Occipital lobe (tissue), 2 donors: ENCODE data around the gene CEP128. TPM values are rescaled to one million over a fixed set of nuclear protein-coding genes. Genes with fewer than 3 reads are reported as not detected.

Experiments used
- DNase-seq: peaks from one replicate; lab custom pipeline; 2025; lab: John Stamatoyannopoulos, UW
- total RNA-seq: library from RNA; depleted of rRNA; stranded (reverse); fragments of >200 nt; gene quantifications from one replicate; pipeline ENCODE4 v1.2.3, GENCODE V29; 2014

Gene CEP128
- total RNA-seq, 1 donor from 2014 or later: 38.2 TPM

DNA sequence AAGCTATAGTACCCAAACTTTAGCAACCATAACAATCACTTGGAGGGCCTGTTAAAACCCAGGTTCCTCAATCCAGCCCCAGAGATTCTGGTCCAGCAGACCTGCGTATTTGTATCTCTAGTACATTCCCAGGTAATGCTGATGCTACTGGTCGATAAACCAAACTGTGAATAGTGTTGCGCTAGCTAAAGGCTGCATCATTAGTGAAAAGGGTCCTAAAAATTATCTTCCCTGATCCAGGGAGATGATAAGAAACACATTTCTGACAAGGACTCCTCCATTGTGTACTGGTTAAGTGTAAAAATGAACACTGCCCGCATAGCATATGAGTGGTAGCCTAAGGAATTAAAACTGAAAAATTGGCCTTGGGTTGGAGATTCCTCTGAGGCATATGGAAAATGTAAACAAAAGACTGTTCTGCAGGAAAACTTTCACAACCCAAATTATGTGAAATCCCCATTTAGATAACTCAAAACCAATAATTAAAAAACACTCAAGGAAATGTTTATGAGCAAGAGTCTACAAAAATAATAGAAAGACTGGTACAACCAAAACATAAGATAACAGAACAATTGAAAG, 322.7 kb downstream of the CEP128 start:
- DNase-seq: no peak

DNA sequence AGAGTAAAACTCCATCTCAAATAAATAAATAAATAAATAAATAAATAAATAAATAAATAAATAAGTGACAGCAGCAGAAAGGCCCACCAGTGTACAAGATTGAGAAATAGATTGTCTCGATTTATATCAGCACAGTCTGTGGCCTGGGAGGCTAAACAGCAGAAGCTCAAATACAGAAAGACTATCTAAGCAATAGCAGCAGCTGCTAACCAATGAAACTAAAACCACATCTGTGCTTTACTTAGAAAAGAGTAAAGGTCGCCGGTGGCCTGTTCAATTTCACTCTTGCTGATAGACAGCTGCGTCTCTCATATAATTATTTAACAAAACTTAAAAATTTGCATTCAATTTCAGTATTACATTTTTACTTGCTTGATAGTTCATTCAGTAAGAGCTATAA, 325.7 kb downstream of the CEP128 start:
- DNase-seq: no peak

GRCh38 chr14:80609055-80609454, 332.5 kb downstream of the CEP128 start:
- DNase-seq: no peak

- no peak for DNase-seq
Observed at GRCh38 chr14:80608563-80608962, 333.0 kb downstream of the CEP128 start.

DNA sequence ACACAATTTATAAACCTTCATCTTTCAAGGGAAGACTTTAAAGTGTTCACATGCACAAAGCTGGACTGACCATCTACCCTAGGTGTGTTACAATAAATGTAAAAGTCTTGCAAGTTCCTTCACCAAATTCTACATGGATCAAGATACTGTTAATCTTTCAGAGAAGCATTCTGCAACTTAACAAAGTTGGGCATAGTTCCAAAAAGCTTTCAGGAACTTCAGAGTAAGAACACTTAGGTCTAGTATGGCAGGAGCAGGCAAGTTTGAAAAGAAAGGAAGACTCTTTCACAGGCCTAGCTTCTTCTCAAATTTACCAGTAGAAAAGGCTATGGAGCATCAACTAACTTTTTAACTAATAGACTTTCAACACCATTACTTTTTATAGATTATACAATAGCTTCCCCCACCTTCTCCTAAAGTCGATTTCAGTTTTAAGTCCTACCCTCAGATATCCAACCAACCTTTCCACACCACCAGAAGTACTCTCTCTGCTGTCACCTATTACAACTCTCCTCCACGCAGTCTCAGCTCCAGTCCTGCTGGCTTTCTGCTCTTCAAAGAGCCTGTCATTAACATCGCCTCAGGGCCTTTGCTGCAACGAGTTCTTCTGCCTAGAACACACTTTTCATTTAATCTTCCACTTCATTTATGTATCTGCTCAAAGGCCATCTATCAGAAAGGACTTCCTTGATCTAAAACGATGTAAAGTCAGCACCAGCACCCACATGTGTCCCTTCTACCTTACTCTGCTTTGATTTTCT, 333.9 kb downstream of the CEP128 start:
- no peak for DNase-seq

GRCh38 chr14:80606347-80606772, 335.2 kb downstream of the CEP128 start:
- DNase-seq: no peak

DNA sequence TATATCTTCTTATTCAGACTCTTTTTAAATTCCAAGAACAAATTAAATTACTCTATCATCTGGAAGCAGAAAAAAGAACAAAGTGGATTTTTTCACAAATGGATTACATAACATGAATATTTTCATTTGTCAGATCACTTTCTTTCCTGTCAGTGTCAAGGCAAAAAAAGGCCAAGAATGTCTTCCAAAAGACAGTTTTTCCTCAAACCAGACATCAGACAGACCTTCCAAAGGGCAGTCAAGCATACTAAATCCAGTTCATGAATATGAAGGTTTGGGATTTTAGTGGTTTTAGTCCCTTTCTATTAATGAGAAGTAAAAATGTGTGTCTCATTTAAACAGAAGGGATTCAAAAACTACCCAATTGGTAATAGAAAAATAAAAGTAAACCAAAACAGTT, 336.0 kb downstream of the CEP128 start:
- DNase-seq: no peak

- peak; percentile 45 for DNase-seq
Observed at GRCh38 chr14:80602946-80603345, 338.6 kb downstream of the CEP128 start.

- no peak for DNase-seq
Observed at GRCh38 chr14:80587096-80587724, 354.3 kb downstream of the CEP128 start.

DNA sequence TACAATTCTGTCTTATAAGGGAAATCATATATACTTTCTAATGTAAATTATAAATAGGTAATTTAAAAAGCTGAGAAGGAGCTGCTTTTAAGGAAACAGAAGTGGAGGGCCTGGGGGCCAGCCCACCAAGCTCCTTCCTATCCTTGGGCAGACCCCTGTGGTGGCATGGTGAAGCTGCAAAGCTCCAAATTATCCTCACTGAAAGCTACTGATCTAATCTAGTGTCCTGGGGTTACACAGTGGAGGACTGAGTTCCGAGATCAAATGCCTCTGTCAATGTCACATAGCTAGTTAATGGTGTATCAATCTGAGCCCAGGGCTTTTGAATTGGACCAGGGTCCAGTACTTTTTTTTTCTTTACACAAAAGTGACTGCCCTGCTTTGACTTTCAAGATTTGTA, 355.4 kb downstream of the CEP128 start:
- no peak for DNase-seq

DNA sequence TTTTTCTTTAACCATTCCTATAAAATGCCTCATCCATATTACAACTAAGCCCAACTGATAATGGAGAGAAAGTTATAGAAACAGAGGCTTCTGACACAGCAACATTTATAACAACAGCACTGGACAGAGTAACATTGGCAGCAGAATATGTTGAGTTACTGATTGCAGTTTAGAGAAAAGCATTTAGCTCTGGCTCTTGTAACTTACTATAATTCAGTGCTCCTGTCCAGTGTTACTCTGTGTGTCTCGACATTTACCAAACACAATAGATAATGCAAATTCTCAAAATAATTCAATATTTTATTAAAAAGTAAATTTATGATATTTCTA, 356.1 kb downstream of the CEP128 start:
- no peak for DNase-seq

- DNase-seq: no peak
Observed at GRCh38 chr14:80584744-80585505, 356.6 kb downstream of the CEP128 start.

DNA sequence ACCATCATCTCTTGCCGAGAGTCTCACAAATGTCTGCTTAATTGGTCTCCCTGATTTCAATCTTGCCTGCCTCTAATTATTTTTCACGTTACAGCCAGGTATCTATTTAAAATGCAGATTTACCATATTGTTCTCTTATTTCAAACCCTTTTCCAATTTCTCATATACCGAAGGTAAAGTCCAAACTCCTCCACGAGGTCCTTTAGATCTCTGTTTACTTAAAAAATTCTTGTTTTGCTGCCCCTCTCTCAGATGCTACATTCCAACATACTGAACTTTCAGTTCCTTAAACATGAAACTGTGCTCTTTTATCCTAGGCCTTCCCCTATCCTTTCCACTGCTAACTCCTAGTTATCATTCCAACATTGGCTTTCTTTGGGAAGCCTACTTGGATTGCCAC, 363.9 kb downstream of the CEP128 start:
- DNase-seq: no peak

GRCh38 chr14:80576401-80576800, 365.1 kb downstream of the CEP128 start:
- no peak for DNase-seq

GRCh38 chr14:80575763-80576162, 365.8 kb downstream of the CEP128 start:
- DNase-seq: no peak

DNA sequence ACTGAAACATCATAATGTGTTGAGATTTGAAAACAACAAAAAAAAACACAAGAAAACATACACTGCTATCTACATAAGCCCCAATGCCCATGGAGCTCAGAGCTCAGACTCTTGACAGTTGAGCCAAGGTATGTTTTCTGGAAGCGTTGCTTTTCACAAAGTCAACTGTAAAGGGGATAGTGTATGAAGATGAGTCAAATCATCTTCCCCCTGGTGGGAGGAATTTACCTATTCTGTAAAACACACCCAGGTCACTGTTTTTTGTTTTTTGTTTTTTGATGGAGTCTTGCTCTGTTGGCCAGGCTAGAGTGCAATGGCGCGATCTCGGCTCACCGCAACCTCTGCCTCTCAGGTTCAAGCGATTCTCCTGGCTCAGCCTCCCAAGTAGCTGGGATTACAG, 368.9 kb downstream of the CEP128 start:
- no peak for DNase-seq

GRCh38 chr14:80570930-80571298, 370.6 kb downstream of the CEP128 start:
- no peak for DNase-seq

DNA sequence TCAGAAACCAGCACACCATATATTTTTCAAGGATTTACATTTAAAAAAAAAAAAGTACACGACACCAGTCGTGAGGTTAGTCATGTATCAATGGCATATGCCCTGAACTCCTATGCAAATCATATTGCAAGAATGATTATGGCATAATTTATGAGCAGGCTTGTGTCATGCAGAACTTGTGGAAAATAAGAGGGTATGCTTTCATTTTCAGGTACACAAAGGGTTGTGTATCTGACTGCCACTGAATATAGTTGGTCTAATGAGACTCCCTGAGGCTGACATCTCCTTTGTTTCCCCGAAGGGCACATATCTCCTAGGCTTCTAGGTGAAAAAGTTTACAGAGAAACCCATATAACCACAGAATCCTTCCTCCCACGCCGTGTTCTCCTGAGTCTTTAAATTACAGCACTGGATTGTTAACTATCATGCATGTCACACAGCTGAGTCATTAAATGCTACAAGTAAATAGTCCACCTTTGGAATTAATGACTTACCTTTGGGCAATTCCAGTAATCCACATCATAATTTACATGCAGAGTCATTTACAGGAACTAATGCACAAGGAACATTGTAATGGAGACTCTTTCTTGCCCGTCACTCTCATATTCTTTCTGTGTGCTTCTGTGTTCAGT, 373.5 kb downstream of the CEP128 start:
- no peak for DNase-seq

- DNase-seq: no peak
Observed at GRCh38 chr14:80565001-80565400, 376.5 kb downstream of the CEP128 start.

DNA sequence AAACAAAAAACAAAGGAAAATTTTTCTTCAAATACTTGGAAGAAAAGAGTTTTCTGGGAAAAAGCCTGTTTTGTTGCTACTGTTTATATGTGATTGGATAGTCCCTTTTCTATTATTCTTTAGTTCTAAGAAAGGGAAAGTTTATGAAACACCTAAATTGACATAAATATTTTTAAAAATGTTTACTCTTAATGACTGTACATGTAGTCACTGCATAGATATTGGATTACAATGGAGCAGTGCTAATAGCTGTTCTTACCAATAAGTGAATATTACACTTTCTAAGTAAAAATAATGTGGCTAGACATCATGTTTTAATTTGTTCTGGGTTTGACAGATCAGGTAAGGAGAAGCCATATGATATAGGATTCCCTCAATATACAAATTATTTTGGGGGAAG, 377.5 kb downstream of the CEP128 start:
- DNase-seq: no peak

GRCh38 chr14:80560800-80561657, 380.5 kb downstream of the CEP128 start:
- no peak for DNase-seq
